SJSA1 (cell line): ENCODE results near the gene ENTR1. TPM values are rescaled to one million over a fixed set of nuclear protein-coding genes. Genes with fewer than 3 reads are reported as not detected.
"Not testable (repeated sequence)": the region's sequence is repeated elsewhere in the genome, so short reads cannot be mapped to it uniquely, and the experiment has no call there.

ENCODE experiments used
- DNase-seq, 2 experiments: peaks; one replicate each; pipeline ENCODE4 v3.0.0-alpha.2; 2015 to 2020; ENCODE audit warnings: low spot score in 2 of 2, low read depth in 1 of 2
- H3K27ac ChIP-seq: fragments of 250-450 bp; sonication (Bioruptor Pico); 2 replicates; pipeline ENCODE4 v1.5.1; 2020; ENCODE audit warnings: mild to moderate bottlenecking, moderate library complexity
- H3K27me3 ChIP-seq: fragments of 250-450 bp; sonication (Bioruptor Pico); replicated peaks from 2 replicates; pipeline ENCODE4 v1.5.1; 2020; ENCODE audit warnings: mild to moderate bottlenecking, moderate library complexity
- H3K36me3 ChIP-seq: fragments of 250-450 bp; sonication (Bioruptor Pico); 2 replicates; pipeline ENCODE4 v1.5.1; 2020; ENCODE audit warnings: mild to moderate bottlenecking
- H3K4me1 ChIP-seq: fragments of 250-450 bp; sonication (Bioruptor Pico); replicated peaks from 2 replicates; pipeline ENCODE4 v1.6.1; 2021; ENCODE audit warnings: mild to moderate bottlenecking
- H3K4me3 ChIP-seq: fragments of 250-450 bp; sonication (Bioruptor Pico); 2 replicates; pipeline ENCODE4 v1.5.1; 2020; ENCODE audit warnings: mild to moderate bottlenecking
- H3K9me3 ChIP-seq: fragments of 250-450 bp; sonication (Bioruptor Pico); replicated peaks from 2 replicates; pipeline ENCODE4 v1.5.1; 2020; ENCODE audit warnings: mild to moderate bottlenecking
- total RNA-seq: library from RNA; depleted of rRNA; stranded (reverse); fragments of >200 nt; shearing (Covaris generic); gene quantifications from 2 replicates; pipeline ENCODE4 v1.2.3, GENCODE V29; 2014

Gene ENTR1
- total RNA-seq, 1 experiment from 2014 or later, result 34.8 TPM

GRCh38 chr9:136433043-136433715 is 22.8 kb upstream of the ENTR1 start:
- Histone ChIP-seq H3K4me1 (peaks cover 11% of the 10 kb centered on the region), H3K27me3 (no peaks in the 10 kb centered on the region), H3K36me3 (peaks cover 81% of the 10 kb centered on the region), H3K9me3 (no peaks in the 10 kb centered on the region), H3K27ac (no peak overlapping the region), H3K4me3 (no peak overlapping the region)
- no peak for DNase-seq

GRCh38 chr9:136432591-136432990 is 22.2 kb upstream of the ENTR1 start:
- no peaks in the 10 kb centered on the region for H3K9me3 ChIP-seq
- no peak for DNase-seq
- peaks cover 5% of the 10 kb centered on the region for H3K4me1 ChIP-seq
- H3K27ac ChIP-seq, result no peak overlapping the region
- no peak overlapping the region for H3K4me3 ChIP-seq
- H3K36me3 ChIP-seq, result peaks cover 79% of the 10 kb centered on the region
- no peaks in the 10 kb centered on the region for H3K27me3 ChIP-seq

DNA sequence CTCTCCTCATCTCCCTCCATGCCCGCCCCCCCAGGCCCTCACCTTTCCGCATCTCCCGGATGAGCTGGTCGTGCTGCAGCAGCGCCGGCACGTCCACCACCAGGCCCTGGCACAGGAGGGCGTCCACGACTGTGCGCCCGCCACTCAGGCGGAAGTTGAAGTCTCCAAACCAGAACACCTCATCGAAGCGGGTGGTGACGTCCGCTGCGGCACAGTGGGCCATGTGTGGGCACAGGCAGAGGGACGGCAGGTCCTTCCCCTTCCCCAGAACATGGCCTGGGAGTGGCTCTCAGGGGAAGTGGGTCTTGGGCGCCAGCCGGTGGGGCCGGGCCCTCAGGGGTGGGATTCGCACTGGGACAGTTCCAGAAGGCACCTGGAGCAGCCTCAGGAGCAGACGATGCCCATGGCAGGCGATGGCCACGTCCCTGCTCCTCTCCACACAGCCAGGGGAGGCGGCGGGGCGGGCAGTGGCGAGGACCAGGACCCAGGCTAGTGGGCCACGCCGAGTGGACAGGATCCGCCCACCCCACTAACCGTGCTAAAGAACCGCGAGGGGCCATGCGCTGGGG is 21.5 kb upstream of the ENTR1 start:
- Histone ChIP-seq H3K27ac (no peak overlapping the region), H3K4me1 (no peaks in the 10 kb centered on the region), H3K27me3 (no peaks in the 10 kb centered on the region), H3K36me3 (peaks cover 72% of the 10 kb centered on the region), H3K9me3 (no peaks in the 10 kb centered on the region), H3K4me3 (no peak overlapping the region)
- no peak for DNase-seq

- no peak overlapping the region for H3K27ac ChIP-seq
- peaks cover 63% of the 10 kb centered on the region for H3K36me3 ChIP-seq
- no peaks in the 10 kb centered on the region for H3K4me1 ChIP-seq
- no peak for DNase-seq
- no peak overlapping the region for H3K4me3 ChIP-seq
- H3K27me3 ChIP-seq, result no peaks in the 10 kb centered on the region
- no peaks in the 10 kb centered on the region for H3K9me3 ChIP-seq
Measured at GRCh38 chr9:136430588-136431234, 20.3 kb upstream of the ENTR1 start.

DNA sequence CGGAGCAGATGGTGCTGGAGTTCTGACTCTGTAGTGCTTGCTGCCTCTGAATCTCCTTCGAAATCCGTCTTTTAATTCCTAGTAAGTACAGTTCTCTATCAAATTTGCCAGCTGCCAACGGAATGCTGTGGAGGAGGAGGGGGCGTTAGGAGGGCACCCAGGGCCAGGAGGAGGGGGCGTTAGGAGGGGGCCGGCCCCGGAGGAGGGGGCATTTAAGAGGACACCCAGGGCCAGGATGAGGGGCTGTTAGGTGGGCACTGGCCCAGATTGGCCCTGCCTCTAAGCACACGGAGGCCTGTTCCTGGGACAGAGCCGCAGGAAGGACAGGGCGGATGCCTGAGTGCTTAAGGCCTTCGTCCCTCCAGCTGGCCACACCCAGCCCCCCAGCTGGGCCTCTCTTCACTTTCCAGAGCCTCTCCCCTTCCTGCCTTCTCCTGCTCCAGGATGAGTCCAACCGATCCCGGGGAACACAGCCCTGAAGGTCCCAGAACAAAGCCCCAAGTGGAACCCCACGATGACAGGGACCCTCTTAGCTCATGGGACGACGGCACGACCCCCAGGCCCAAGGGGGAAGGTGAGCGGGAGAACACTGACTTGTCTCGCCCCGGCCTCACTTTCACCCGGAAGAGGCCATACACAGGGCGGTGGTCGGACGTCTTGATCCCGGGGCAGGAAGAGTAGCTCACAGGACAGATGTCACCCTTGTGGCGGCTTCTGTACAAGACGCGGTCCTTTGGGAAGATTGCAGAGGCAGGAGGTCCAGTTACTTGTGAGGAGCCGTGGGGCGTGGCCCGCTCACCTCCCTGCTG is 19.5 kb upstream of the ENTR1 start:
- no peak overlapping the region for H3K27ac ChIP-seq
- DNase-seq, result no peak
- H3K9me3 ChIP-seq, result no peaks in the 10 kb centered on the region
- H3K27me3 ChIP-seq, result no peaks in the 10 kb centered on the region
- no peak overlapping the region for H3K4me3 ChIP-seq
- peaks cover 59% of the 10 kb centered on the region for H3K36me3 ChIP-seq
- no peaks in the 10 kb centered on the region for H3K4me1 ChIP-seq

GRCh38 chr9:136429075-136429628 is 18.7 kb upstream of the ENTR1 start:
- no peak overlapping the region for H3K4me3 ChIP-seq
- peaks cover 65% of the 10 kb centered on the region for H3K36me3 ChIP-seq
- no peaks in the 10 kb centered on the region for H3K4me1 ChIP-seq
- H3K27me3 ChIP-seq, result no peaks in the 10 kb centered on the region
- DNase-seq, result no peak
- no peak overlapping the region for H3K27ac ChIP-seq
- no peaks in the 10 kb centered on the region for H3K9me3 ChIP-seq

GRCh38 chr9:136426787-136427186 is 16.4 kb upstream of the ENTR1 start:
- no peaks in the 10 kb centered on the region for H3K9me3 ChIP-seq
- no peaks in the 10 kb centered on the region for H3K27me3 ChIP-seq
- peaks cover 68% of the 10 kb centered on the region for H3K36me3 ChIP-seq
- no peaks in the 10 kb centered on the region for H3K4me1 ChIP-seq
- no peak overlapping the region for H3K4me3 ChIP-seq
- no peak overlapping the region for H3K27ac ChIP-seq
- DNase-seq, result no peak

DNA sequence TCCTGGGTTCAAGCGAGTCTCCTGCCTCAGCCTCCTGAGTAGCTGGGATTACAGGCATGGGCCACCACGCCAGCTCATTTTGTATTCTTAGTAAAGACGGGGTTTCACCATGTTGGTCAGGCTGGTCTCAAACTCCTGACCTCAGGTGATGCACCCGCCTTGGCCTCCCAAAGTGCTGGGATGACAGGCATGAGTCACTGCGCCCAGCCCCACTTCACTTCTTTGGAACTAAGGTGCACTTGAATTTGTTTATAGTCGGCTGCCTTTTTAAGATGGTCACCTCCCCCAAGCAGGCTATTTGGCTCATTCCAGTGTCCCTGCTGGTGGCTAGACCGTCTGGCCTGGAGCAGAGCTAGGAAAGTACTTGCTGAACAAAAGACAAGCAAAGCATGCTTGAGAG is 15.0 kb upstream of the ENTR1 start:
- H3K9me3 ChIP-seq, H3K27ac ChIP-seq, DNase-seq, H3K4me3 ChIP-seq, H3K4me1 ChIP-seq, H3K27me3 ChIP-seq: not testable (repeated sequence)
- peaks cover 73% of the 10 kb centered on the region for H3K36me3 ChIP-seq

- Histone ChIP-seq H3K27ac (no peak overlapping the region), H3K9me3 (no peaks in the 10 kb centered on the region), H3K4me3 (no peak overlapping the region), H3K27me3 (no peaks in the 10 kb centered on the region), H3K4me1 (no peaks in the 10 kb centered on the region), H3K36me3 (peaks cover 71% of the 10 kb centered on the region)
- no peak for DNase-seq
Measured at GRCh38 chr9:136424750-136425362, 14.4 kb upstream of the ENTR1 start.

DNA sequence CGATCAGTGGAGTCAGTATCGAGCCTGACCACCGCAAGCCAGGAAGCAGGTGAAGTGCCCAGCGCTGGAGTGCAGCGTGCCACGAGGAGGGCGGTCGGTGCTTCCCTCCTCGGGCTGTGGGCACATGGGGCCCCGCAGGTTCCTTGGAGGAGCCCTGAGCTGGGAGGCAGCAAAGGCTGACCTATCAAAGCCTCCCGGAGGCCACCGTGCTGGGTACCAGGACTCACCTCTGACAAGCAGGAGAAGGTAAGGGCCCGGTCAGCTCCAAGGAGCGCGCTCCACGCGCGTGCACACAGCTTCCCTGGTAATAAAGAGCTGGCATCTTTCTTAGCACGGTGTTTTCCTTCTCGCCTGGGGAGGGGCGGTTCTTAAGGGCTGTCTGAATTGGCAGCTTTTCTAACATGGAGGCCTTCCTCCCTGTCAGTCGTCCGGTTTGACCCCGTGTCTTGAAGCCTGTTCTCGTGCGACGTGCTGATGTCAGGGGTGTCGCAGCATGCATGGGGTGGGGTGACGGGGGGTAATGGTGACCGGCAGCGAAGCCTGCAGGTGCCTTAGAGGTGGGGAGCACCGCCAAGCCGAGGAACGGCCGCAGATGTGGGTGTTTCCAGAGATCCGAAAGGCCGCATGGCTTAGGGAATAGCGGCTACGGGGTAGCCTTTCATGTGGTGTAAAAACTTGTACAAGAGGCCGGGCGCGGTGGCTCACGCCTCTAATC is 13.2 kb upstream of the ENTR1 start:
- Histone ChIP-seq H3K27ac (no peak overlapping the region), H3K27me3 (no peaks in the 10 kb centered on the region), H3K9me3 (no peaks in the 10 kb centered on the region), H3K4me3 (no peak overlapping the region), H3K4me1 (no peaks in the 10 kb centered on the region), H3K36me3 (peaks cover 71% of the 10 kb centered on the region)
- DNase-seq, result no peak

- no peak for DNase-seq
- Histone ChIP-seq H3K9me3 (no peaks in the 10 kb centered on the region), H3K4me3 (no peak overlapping the region), H3K4me1 (no peaks in the 10 kb centered on the region), H3K36me3 (peaks cover 71% of the 10 kb centered on the region), H3K27ac (no peak overlapping the region), H3K27me3 (no peaks in the 10 kb centered on the region)
Measured at GRCh38 chr9:136422876-136423275, 12.5 kb upstream of the ENTR1 start.

- H3K36me3 ChIP-seq, result peaks cover 80% of the 10 kb centered on the region
- no peak for DNase-seq
- no peak overlapping the region for H3K4me3 ChIP-seq
- H3K4me1 ChIP-seq, result no peaks in the 10 kb centered on the region
- no peak overlapping the region for H3K27ac ChIP-seq
- H3K27me3 ChIP-seq, result no peaks in the 10 kb centered on the region
- H3K9me3 ChIP-seq, result no peaks in the 10 kb centered on the region
Measured at GRCh38 chr9:136421791-136422190, 11.4 kb upstream of the ENTR1 start.

GRCh38 chr9:136419092-136419420 is 8.6 kb upstream of the ENTR1 start:
- Histone ChIP-seq H3K36me3 (peaks cover 94% of the 10 kb centered on the region), H3K27ac (no peak overlapping the region)

More at GRCh38 chr9:136419092-136419420, 8.6 kb upstream of the ENTR1 start:
- DNase-seq, result no peak
- Histone ChIP-seq H3K4me1 (no peaks in the 10 kb centered on the region), H3K9me3 (no peaks in the 10 kb centered on the region), H3K4me3 (no peak overlapping the region), H3K27me3 (no peaks in the 10 kb centered on the region)
